ENCODE data around the gene ANTXRL.
"Not testable (repeated sequence)": the region's sequence is repeated elsewhere in the genome, so short reads cannot be mapped to it uniquely, and the experiment has no call there.

The ANTXRL gene

DNA sequence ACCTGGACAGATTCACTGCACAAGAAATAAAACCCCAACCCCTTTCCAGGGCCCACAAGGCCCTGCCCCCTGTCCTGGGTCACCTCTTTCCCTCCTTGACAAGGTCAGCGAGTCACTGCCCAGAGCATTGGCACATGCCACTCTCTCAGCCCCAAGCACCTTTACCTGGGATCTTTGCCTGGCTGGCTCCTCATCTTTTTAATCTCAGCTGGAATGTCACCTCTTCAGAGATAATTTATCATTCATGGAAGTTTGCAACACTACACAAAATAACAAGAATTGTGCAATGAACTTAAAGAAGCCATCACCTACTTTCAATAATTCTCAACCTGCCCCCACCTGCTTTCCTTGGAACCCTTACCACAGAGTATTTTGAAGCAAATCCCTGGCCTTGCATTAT is 19.2 kb downstream of the ANTXRL start:
- FAIRE-seq (no peak), DNase-seq (ENCODE audit: insufficient read length, low spot score) (no peak)

DNA sequence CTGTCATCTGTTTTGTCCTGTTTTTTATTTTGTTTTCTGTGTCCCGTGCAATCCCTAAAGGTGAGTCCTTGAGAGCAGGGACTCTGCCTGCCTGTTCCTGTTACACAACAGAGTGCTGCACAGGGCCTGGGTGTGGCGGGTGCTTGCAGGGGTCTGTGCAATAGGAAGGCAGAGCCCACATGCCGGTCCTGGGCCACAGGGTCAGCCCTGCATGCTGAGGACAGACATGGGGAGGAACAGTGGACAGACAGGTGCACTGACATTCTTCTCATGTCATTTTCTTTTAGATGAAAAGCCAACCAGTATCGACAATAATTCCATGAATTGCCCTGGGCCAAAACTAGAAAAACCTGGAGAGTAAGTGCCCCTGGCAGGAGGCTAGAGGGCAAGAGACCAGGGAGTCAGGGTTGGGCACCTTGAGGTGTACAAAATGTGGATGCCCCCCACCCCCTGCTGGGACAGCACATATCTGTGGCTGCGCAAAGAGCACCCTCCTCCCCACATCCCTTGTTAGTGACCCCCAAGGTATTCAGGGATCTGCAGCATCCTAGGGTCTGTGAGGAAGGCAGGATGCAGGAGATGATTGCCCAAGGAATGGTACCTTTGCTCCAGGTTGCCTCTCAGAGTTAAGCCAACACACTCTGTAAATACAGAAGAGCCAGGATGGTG is 19.9 kb downstream of the ANTXRL start:
- no peak for FAIRE-seq
- DNase-seq (ENCODE audit: insufficient read length, low spot score): no peak

DNA sequence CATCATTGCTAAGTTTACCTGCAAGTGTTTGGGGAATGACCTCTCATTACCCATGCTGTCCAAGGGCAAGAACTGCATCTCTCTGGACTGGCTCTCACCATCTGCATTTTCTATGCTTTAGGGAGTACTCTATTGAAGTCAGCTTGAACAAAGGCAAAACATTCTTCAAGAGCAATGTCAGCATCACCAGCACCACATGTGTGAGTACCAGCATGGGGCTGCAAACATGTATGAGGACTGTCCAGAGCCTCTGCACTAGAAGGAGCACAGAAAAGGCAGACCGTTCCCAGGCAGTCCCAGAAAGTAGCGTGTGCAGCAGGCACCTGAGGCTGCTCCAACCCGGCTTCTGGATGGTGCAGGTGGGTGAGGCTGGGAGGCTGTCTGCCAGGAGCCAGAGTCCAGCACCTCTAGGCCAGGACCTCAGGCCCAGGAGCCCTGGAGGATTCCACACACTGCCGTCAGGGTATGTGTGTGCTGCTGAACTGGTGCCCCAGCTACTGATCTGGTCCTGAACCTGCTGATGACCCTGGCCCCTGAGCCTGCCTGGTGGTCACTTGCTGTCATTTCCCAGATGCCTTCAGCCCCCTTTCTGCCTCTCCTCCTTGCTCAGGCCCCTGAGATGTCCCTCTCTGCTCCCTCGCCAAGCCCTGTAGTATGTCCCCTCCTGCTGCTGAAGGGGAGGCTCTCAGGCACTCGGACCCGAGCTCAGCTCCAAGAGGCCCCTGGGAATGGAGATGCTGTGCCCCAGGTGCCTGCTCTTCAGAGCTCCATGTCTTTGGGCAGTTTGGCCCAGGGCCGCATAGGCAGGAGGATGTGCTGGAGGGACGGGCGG is 20.7 kb downstream of the ANTXRL start:
- no peak for DNase-seq (ENCODE audit: insufficient read length, low spot score)
- no peak for FAIRE-seq

DNA sequence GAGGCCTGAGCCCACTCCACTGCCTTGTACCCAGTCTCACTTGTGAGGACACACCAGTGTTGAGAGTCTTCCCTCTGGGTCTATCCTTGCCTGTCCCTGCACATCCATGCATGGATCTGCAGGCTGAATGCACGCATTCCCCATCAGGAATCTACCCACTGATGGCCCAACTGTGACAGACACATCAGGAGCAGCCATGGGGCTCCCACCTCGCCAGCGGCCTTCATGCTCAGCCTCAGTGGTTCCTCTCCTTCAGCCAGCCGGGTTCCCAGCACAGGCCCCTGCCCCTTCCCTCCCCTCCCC is 21.3 kb downstream of the ANTXRL start:
- no peak for DNase-seq (ENCODE audit: insufficient read length, low spot score)
- FAIRE-seq: no peak

DNA sequence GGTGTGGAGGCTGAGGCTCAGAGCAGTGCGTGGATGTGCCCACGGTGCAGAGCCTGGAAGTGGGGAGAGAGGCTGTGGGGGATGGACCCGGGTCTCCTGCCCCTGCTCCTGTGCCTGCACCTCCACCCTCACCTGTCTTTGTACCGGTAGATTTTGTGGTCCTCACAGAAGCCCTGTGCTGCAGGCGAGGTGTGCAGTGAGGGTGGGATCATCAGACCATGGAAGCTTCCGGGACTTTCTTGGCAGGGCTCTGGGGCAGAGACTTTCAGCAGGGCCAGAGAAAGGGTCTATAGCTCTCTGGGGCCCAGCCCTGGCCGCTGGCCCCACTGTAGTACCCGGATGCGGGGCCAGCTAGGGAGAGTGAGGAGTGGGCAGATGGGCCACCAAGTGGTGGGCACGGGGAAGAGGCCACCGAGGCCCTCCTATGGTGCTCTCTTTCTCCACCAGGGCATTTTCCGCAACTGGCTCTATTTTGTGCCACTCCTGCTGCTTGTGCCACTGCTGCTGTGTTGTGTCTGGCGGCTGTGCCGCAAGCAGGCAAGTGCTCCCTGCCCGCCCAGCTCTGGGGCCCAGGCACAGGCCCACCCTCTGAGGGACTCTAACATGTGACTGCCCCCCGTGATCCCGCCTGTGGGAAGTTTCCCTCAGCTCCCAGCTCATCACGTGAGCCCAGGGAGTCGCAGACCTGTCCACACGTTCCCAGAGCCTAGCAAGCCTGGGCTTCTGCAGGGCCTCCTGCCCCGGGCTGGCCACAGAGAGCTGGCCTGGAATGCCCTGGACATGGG is 22.1 kb downstream of the ANTXRL start:
- no peak for FAIRE-seq

DNA sequence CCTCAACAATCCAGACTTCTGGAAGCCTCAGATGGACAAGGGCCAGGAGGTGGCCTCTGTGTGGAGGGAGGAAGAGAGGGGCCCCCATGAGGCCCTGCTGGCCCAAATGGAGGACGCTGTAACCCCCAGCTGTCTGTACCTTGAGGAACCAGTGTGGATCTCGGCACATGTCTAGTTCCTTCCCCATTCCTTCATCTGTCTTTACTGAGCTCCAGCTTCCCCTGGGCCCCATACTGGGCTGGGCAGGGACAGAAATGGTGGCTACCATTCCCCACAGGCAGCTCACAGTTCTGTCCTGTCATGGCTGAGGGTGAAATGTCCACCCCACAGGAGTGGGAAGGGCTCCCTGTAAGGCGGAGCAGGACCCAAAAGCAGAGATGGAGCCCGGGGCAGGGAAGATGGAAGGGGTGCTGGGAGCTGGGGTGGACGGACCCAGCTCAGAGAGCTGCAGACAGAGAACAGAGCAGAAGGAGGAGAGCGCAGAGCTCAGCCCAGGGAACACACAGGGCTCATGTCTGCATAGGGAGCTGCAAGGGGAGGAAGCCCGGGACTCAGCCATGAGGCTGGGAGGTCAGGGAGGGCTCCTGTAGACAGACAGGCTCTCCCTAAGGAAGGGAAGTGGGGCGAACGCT is 22.8 kb downstream of the ANTXRL start:
- DNase-seq (ENCODE audit: insufficient read length, low spot score) (no peak), FAIRE-seq (no peak)

More for the DNA sequence above, 22.1 kb downstream of the ANTXRL start:
- no peak for DNase-seq (ENCODE audit: insufficient read length, low spot score)

DNA sequence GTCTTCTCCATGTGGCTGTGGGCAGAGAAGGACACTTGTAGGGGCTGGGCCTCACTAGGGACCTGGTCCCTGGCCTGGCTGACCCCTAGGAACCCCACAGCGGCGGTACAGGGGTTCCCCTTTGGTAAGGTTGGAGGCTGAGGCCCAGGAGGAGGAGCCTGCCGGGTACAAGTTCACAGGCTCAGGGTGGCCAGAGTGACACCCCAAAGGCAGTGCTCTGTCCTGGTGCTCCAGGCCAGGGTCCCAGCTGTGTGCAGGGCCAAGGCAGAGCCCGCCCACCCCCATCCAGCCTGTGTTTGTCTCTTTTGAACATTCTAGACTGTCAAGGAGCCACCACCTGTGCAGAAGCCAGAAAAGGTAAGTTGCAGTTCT is 23.3 kb downstream of the ANTXRL start:
- FAIRE-seq (no peak), DNase-seq (ENCODE audit: insufficient read length, low spot score) (no peak)

DNA sequence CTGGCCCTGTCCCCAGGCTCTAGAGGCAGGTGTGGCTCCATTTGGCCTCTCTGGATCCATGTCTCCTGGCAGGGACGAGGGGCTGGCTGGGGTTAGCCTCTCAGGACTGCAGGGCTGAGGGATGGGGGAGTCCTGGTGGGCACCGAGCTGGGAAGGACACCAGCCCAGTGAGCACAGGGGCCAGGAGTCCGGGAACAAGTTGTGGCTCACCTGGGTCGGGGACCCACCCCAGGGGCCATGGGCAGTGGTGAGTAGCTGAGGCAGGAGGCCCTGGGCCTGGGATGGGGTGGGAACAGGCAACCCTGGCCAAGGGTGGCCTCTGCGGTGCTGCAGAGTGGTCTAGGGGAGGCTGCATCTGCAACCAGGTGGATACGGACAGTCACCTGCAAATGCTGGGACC is 24.1 kb downstream of the ANTXRL start:
- no peak for FAIRE-seq

DNA sequence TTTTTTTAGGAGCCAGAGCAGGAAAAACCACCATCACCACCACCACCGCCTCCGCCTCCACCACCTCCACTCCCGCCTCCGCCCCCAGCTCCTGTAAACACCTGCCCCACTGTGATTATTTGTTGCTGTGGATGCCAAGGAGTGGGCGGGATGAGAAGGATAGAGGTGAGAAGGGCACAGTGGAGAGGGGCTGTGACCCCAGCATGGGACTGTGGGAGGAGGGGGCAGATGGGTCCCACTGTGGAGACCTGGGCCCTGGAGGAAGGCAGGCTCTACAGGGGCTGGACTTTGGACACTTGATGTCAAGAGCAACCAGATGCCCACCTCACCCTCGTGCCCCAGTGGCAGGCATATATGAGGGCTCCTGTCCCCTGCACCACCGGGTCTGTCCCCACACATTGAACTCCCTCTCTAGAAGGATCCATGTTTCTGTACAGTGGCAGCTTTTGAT is 24.7 kb downstream of the ANTXRL start:
- FAIRE-seq (no peak), DNase-seq (ENCODE audit: insufficient read length, low spot score) (no peak)

More for the DNA sequence above, 24.1 kb downstream of the ANTXRL start:
- DNase-seq (ENCODE audit: insufficient read length, low spot score): no peak

DNA sequence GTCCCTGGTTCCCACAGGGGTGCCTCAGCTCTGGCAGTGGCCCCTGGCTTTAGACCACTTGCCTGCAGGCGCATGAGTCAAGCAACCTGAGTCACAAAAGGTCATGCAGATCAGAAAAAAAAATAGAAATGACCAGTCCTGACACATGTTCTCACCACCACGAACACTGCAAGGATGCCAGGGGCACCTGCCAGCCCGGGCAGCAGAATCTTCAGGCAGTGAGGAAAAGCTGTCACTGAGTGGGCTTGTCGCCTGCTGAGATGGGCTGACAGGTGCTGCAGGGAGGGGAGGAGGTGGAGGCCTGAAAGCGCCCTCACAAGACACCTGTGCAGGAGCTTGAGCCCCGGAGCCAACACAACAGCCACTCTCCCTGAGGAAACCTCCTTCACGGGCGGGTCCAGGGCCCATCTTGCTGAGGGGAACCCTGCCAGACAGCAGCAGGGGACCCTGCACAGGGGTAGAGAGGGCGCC is 25.2 kb downstream of the ANTXRL start:
- FAIRE-seq; DNase-seq (ENCODE audit: insufficient read length, low spot score): not testable (repeated sequence)

DNA sequence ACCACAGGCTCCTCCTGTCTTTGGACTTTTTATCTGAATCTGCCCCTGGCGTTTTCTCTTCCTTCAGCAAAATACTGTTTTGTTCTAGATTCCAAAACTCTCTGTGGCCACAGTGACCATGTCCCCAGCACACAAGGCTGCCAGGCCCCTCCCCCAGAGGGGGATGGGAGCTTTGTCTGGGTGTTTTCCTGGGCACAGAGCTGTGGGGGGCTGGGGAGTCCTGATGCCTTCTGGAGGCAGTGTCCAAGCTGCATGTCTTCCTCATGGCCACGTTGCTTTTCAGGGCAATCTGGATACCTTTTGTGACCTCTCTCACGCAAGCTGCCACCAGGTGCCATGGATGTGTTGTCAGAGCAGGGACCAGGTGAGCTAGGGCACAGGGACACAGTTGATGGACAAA is 26.2 kb downstream of the ANTXRL start:
- FAIRE-seq (no peak), DNase-seq (ENCODE audit: insufficient read length, low spot score) (no peak)

DNA sequence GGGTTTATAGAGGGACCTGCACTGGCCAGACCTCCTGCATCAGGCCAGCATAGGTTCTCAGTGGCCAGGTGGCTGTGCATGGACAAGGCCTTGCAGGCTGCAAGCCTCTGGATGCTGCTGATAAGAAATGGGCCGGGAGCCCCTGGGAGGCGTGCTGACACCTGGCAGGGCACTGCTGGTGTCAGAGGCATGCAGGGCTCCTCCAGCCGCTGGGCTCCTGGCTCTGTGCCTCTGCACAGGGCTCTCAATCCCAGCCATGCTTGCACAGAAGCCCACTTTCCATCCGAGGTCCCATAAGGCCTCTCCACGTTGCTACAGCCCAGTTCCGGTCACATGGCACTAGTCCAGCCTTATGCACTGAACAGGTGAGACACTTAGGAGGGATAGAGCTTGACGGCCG is 27.3 kb downstream of the ANTXRL start:
- FAIRE-seq: no peak
- DNase-seq (ENCODE audit: insufficient read length, low spot score): no peak

DNA sequence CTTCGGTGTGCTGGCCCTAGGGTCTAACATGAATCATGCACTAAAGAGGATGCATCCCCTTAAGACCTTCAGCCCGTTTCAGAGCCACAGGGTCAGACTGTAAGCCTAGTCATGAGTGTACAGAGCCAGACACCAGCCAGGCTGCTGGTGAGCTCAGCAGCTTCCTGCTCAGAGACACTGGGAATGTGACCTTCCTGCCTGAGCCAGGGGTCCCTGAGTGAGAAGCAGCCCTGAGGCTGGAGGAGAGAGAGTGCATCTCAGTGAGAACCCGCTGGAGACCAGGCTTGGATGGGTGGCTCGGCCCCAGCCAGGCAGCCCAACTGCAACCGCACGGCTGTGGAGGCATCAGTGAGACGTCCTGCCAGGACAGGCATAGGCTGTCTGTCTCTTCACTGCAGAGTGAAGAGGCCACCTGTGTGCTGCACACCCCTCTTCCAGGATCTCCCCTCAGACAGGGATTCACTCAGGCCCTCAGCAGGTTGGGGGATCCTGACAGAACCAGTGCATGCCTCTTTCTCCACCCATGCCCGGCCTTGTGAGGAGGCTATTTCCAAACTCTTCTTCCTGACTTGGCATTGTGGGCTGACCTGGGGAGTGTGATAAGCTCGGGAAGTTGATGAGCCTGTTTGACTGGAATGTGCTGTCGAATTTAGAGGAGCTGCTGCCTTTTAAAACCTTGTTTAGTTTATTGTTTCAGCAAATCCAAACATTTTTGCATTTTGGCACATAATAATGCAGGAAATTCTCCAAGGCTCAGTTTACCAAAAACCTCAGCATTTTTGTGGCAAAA is 28.5 kb downstream of the ANTXRL start:
- not testable (repeated sequence) for FAIRE-seq; DNase-seq (ENCODE audit: insufficient read length, low spot score)

DNA sequence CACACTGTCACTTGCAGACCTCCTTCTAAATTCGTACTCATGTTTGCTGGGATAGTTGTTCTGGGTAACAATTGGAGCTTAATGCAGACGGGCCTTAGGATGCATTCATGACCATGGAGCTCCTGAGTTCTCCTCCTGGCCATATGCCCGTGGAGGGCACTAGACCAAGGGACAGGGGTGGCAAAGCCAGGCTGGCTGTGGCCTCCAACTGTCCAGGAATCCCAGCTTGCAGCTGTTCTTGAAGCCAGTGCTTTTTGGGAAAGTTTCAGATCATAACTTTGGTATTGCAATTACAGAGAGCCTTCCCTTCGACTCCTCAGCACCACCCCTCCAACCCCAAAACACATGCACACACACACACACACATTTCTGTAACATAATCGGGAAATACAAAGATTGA is 30.6 kb downstream of the ANTXRL start:
- DNase-seq (ENCODE audit: insufficient read length, low spot score) (no peak), FAIRE-seq (no peak)

DNA sequence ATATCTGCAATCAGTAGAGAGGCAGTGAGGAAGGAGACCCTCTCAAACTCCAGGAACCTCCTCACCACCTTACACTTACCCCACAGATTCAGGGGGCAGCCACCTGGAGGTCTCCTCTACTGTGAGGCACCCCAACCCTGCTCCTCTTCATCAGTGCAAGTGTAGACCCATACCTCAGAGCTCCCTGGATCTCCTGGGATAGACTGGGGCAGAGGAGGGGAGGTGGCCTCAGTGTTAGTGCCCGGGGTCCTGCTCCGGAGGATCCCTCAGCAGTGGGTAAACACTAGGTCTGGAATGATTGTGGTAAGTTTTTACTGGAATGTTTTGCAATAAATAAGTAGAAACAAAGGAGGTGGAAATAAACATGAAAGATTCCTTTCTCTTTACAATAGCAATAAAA is 31.1 kb downstream of the ANTXRL start:
- no peak for DNase-seq (ENCODE audit: insufficient read length, low spot score)
- FAIRE-seq: no peak

DNA sequence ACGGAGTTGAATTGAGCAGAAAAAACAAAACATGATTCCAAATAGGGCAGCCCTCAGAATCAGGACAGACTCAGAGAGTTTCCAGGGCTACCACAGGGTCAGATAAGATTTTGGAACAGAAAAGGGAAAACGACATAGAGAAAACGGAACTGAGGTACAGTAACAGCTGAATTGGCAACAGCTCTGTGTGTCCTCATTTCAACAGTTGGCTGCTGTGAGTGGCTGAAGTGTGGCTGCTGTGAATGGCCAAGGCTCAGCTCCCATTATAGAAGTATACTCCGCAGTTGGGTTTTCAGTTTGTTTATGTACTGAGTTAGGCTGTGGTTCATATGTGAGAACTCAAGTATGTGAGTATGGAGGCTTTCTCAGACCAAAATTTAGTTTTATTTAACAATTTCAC is 32.0 kb downstream of the ANTXRL start:
- FAIRE-seq: no peak

DNA sequence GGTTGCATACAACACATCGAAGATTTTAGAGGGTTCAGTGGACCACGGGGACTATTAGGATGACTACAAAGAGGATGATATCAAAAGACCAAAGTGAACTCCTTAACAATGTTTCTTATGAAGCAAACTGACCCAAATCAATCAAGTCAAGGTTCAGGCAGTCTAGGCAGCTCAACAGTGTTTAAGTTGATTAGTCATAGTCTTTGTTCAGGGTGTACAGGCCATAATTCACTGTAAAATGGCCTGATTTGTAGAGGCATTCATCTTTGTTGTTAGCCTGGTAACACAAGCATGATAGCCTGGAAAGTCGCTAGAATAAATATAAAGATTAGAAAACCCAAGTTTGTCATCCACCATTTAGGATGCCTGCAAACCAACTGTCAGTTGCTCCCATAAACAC is 32.6 kb downstream of the ANTXRL start:
- FAIRE-seq: no peak

More for the DNA sequence above, 32.0 kb downstream of the ANTXRL start:
- no peak for DNase-seq (ENCODE audit: insufficient read length, low spot score)

DNA sequence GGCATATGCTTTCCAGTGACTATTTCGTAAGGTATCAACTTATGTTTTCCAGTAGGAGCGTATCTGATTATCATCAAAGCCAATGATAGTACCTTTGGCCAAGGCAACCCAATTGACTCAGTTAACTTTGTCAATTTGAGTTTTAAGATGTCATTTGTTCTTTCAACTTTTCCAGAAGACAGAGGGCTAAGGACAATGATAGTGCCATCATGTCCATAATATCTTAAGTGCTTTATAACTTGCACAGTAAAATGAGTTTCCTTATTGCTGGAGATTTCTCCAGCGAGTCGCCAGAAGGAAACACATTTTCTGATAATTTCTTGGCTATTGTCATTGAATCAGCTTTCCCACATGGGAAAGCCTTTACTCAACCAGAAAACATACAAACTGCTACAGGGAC is 35.0 kb downstream of the ANTXRL start:
- DNase-seq (ENCODE audit: insufficient read length, low spot score) (no peak), FAIRE-seq (no peak)

More for the DNA sequence above, 32.6 kb downstream of the ANTXRL start:
- no peak for DNase-seq (ENCODE audit: insufficient read length, low spot score)

DNA sequence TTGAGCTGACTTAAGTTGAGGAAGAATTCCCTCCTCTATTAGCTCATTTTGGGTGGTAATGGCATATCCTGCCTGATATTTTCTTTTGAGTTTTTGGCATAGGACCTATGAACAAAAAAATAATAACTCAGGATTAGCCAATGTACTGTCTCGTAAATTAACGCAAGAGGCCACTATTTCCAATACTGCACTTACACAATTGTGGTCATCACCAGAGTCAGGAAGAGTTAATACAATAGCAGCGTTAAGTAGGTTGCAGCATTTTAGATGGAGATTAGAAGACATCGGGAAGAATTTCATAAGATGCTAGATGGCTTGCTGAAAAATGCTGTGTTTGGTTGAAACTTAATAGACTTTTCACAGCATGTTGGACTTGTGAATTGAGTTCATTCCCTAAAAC is 36.4 kb downstream of the ANTXRL start:
- DNase-seq (ENCODE audit: insufficient read length, low spot score) (no peak), FAIRE-seq (no peak)

DNA sequence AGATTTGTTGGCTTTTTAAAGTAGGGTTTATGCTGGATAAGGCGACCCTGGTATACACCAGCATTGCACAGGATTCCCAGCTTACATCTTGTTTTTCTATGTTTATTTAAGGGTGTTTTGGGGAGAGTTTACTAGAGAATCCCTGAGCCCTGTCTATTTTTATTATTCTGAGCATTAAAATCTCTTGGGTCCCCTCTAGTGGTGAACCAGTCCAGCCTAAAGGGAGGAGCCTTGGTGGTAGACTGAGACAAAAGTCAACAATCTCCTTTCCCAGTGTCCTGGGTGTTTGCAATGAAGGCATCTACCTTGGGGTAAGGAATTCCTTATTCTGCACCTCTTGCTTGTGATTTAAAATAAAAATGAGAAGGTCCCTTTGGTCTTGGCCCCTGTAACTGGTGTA is 38.2 kb downstream of the ANTXRL start:
- no peak for DNase-seq (ENCODE audit: insufficient read length, low spot score)
- FAIRE-seq: no peak

Measured in HTR-8/SVneo (cell line).